Lower leg skin (tissue), 3 donors: ENCODE results near the gene GALR2.

ENCODE experiments used
- CTCF ChIP-seq, 3 donors: fragments of 450-650 bp; IDR thresholded peaks; one replicate each; pipeline ENCODE4 v1.5.1; 2016; ENCODE audit warnings: antibody characterized with exemption in 3 of 3, mild to moderate bottlenecking in 3 of 3, moderate library complexity in 2 of 3
- POLR2A ChIP-seq, 2 donors: fragments of 450-650 bp; IDR thresholded peaks; one replicate each; pipeline ENCODE4 v1.6.1; 2016 to 2017; ENCODE audit warnings: antibody characterized with exemption in 2 of 2, mild to moderate bottlenecking in 1 of 2, moderate library complexity in 1 of 2

- TF ChIP-seq POLR2A (IDR thresholded peaks at IDR 0.05) = no peak
- no peak for TF ChIP-seq CTCF (IDR thresholded peaks at IDR 0.05)
Measured at GRCh38 chr17:76090517-76091129, 16.0 kb downstream of the GALR2 start.
